ENCODE results near the gene CHRD. TPM values are rescaled to one million over a fixed set of nuclear protein-coding genes. Genes with fewer than 3 reads are reported as not detected.

Gene CHRD
- total RNA-seq, 1 experiment from 2014 or later = 2.7 TPM

DNA sequence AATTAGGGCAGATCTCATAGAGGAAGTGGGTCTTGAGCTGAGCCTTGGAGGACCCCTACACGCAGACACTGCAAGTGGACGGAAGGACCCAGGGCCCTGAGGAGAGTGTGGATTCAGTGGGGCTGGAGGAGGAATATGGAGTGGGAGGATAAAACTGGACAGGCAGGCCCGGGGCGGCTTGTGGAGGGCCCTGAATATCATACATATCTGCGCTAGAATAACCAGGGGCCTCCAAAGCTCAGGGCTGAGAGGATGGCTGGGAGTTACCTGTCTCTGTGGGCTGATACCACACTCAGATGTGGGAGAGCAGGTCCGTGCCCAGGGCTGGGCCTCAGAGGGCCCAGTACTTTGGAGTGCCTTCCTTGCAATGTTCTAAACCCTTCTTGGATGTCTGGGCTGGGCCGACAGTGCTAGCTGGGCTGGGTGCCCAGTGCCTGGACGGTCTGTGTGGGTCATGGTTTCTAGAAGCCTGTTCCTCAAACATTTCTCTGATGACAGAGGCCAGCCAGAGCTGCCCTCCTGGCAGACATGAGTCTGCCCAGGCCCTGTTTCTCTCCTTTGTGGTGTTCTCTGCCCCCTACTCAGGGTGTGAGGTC, 29.6 kb downstream of the CHRD start (continued):
- TF ChIP-seq ZNF281 (CRISPR knock-in tag; IDR thresholded peaks at IDR 0.05) (no peak), JAZF1 (CRISPR knock-in tag; IDR thresholded peaks at IDR 0.05) (no peak), FOXP4 (CRISPR knock-in tag; IDR thresholded peaks at IDR 0.05) (no peak), FOXP1 (CRISPR knock-in tag; IDR thresholded peaks at IDR 0.05; ENCODE audit: borderline replicate concordance) (no peak), ZNF396 (CRISPR knock-in tag; IDR thresholded peaks at IDR 0.05; ENCODE audit: borderline replicate concordance) (no peak), ZNF416 (CRISPR knock-in tag; IDR thresholded peaks at IDR 0.05) (no peak), NFATC4 (CRISPR knock-in tag; IDR thresholded peaks at IDR 0.05) (no peak), ATF6 (CRISPR knock-in tag; IDR thresholded peaks at IDR 0.05) (no peak), NR1H2 (CRISPR knock-in tag; IDR thresholded peaks at IDR 0.05) (no peak)
- TF ChIP-seq, protein P1, sequence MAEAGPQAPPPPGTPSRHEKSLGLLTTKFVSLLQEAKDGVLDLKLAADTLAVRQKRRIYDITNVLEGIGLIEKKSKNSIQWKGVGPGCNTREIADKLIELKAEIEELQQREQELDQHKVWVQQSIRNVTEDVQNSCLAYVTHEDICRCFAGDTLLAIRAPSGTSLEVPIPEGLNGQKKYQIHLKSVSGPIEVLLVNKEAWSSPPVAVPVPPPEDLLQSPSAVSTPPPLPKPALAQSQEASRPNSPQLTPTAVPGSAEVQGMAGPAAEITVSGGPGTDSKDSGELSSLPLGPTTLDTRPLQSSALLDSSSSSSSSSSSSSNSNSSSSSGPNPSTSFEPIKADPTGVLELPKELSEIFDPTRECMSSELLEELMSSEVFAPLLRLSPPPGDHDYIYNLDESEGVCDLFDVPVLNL (CRISPR knock-in tag; IDR thresholded peaks at IDR 0.05; ENCODE audit: borderline replicate concordance, low read depth) = no peak

DNA sequence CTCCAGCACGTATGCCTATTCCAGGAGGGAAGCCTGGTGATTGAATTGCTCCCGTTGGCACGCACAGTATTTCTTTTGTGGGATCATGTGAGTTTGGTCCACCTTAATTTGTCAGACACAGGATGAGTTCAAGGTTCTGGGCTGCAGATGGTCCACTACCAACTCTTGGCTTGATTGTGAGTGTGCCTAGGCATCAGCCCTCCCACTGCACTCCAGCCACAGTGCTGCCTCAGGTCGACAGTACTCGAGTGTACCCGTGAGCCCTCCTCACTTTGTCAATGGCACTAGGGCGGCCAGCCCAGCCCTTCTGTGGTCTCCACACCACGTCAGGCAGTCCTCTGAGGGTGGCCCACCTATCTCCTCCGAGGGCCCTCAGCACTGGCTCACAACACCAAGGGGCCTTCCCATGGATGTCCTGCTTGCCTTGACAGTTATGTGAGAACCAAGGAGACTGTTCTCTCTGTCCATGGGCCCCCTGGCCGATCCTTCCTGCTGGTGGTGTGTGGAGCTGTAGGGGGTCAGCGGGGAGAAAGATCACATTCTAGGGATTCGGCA, 30.2 kb downstream of the CHRD start:
- DNase-seq (ENCODE audit: low spot score) (no peak), ATAC-seq (no peak)
- CTCF ChIA-PET = interaction anchor here (0.9 kb wide), 1 partner anchor 39 kb away, joined by 4 read pairs; no protein-coding TSS in a partner anchor
- Mint-ChIP-seq H3K4me3 (no peak overlapping the region), H3K4me1 (no peaks in the 10 kb centered on the region), H3K9me3 (no peaks in the 10 kb centered on the region), H3K27ac (no peak overlapping the region), H3K36me3 (no peaks in the 10 kb centered on the region), H3K27me3 (ENCODE audit: low read depth) (no peaks in the 10 kb centered on the region)
- POLR2A ChIA-PET = no interaction called here
- TF ChIP-seq GRHL2 (CRISPR knock-in tag; IDR thresholded peaks at IDR 0.05; ENCODE audit: insufficient replicate concordance, severe bottlenecking) = no peak
- no peak for TF ChIP-seq ZNF138 (CRISPR knock-in tag; conservative IDR thresholded peaks at IDR 0.05)
- no peak for TF ChIP-seq PREB (CRISPR knock-in tag; IDR thresholded peaks at IDR 0.05; ENCODE audit: borderline replicate concordance)
- no peak for TF ChIP-seq ZMAT4 (CRISPR knock-in tag; IDR thresholded peaks at IDR 0.05)
- no peak for TF ChIP-seq ARID4B (CRISPR knock-in tag; IDR thresholded peaks at IDR 0.05; ENCODE audit: borderline replicate concordance)
- TF ChIP-seq ZNF512 (CRISPR knock-in tag; IDR thresholded peaks at IDR 0.05; ENCODE audit: borderline replicate concordance) = no peak
